Measurements from ENCODE around the gene LGALS3.

DNA sequence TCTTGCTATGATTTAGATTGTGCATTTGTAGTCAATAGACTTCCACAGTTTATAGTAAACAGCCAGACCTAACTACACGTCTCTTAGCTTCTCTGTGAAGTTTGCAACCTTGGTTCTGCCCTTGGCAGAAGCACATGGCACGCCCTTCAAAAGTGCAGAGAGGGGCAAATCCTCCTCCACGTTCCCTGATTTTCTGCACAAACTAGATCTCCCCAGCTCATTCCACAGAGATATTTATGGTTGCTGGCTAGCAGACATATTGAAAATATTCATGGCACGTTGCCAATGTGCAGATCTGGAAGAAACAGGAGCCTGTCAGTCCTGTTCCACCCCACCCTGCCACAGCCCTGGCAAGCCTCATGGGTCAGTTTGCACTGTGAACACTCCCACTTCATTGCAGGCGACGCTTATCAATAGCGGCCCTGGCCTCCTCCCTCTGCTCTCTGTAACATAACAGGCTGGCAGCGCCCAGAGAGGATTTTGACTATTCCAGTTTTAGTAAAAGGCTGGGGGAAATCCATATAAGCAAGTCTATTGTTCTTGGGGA lies 6.5 kb upstream of the LGALS3 start:
- TF ChIP-seq CTCF (IDR thresholded peaks at IDR 0.05; ENCODE audit: low read depth, low read length, missing input control): no peak
- TF ChIP-seq, protein P1, sequence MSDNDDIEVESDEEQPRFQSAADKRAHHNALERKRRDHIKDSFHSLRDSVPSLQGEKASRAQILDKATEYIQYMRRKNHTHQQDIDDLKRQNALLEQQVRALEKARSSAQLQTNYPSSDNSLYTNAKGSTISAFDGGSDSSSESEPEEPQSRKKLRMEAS (IDR thresholded peaks at IDR 0.05): no peak
- no peak for TF ChIP-seq EGR1 (IDR thresholded peaks at IDR 0.05; ENCODE audit: low read depth in 2 of 2)
- no peak for TF ChIP-seq RAD21 (IDR thresholded peaks at IDR 0.05)
- TF ChIP-seq HNF4A (conservative IDR thresholded peaks at IDR 0.05): no peak
- TF ChIP-seq YY1 (IDR thresholded peaks at IDR 0.05): no peak
- TF ChIP-seq, protein P2, sequence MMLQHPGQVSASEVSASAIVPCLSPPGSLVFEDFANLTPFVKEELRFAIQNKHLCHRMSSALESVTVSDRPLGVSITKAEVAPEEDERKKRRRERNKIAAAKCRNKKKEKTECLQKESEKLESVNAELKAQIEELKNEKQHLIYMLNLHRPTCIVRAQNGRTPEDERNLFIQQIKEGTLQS (IDR thresholded peaks at IDR 0.05): no peak
- no peak for TF ChIP-seq TAF1 (conservative IDR thresholded peaks at IDR 0.05)
- TF ChIP-seq JUND (IDR thresholded peaks at IDR 0.05): no peak
- TF ChIP-seq, protein P3, sequence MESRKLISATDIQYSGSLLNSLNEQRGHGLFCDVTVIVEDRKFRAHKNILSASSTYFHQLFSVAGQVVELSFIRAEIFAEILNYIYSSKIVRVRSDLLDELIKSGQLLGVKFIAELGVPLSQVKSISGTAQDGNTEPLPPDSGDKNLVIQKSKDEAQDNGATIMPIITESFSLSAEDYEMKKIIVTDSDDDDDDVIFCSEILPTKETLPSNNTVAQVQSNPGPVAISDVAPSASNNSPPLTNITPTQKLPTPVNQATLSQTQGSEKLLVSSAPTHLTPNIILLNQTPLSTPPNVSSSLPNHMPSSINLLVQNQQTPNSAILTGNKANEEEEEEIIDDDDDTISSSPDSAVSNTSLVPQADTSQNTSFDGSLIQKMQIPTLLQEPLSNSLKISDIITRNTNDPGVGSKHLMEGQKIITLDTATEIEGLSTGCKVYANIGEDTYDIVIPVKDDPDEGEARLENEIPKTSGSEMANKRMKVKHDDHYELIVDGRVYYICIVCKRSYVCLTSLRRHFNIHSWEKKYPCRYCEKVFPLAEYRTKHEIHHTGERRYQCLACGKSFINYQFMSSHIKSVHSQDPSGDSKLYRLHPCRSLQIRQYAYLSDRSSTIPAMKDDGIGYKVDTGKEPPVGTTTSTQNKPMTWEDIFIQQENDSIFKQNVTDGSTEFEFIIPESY (IDR thresholded peaks at IDR 0.05): no peak
- TF ChIP-seq GABPA (IDR thresholded peaks at IDR 0.05 in 1 of 2, conservative IDR thresholded peaks at IDR 0.05 in 1 of 2): no peak
- no peak for TF ChIP-seq SP1 (IDR thresholded peaks at IDR 0.05)
- TF ChIP-seq FOXA1 (IDR thresholded peaks at IDR 0.05): no peak
- no peak for TF ChIP-seq HNF4G (IDR thresholded peaks at IDR 0.05)
